ENCODE data around the gene VTI1A. TPM values are rescaled to one million over a fixed set of nuclear protein-coding genes. Genes with fewer than 3 reads are reported as not detected.

VTI1A gene
- total and polyA plus RNA-seq, 2 of the 8 experiments (the other 6 are each of a cell fraction or from before 2014, with no cell fraction given): 6.0 to 20.0 TPM

DNA sequence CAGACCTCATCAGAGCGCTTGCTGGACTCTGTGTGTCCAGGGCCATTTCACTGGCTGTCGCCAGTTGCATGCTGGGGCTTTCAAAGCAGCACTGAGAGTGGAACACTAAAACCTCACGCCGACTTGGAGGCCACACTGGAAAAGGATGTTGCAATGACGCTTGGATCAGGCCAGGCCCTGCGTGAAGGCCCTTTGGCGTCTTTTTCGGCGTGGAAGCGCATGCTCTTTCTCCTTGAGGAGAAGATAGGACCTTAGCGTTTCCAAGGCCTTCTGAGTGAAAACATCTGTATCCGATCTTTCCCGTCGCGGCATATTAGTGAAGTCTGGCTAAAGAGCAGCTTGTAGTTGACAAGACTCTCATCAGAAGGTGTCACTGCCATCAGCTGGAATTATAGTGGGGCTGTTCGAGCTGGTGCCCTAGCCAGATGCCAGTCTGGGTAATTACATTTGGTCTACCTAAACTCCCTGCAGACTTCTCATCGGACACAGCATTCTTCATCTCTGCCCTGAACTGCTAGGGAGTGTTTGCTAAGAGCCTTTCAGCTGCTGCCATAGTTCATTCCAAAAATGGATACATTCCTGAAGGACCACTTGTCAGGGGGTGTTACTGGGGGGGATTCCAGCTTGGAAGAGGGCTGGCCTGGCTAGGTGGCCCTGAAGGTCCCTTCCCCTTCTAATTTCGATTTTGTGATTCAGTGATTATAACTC lies 335.3 kb downstream of the VTI1A start:
- no peak overlapping the region for H2BK120ac ChIP-seq (replicated peaks; ENCODE audit: low read depth, low read length)
- no peak overlapping the region for H2AFZ ChIP-seq (ENCODE audit: low read length)
- no peak overlapping the region for H3K4me3 ChIP-seq (ENCODE audit: extremely low read depth in 1 of 4, insufficient read depth in 2 of 4, low read depth in 3 of 4, low read length in 4 of 4)
- H3K4me1 ChIP-seq (replicated peaks in 1 of 4; ENCODE audit: control insufficient read depth in 3 of 4, insufficient read depth in 4 of 4, low read length in 3 of 4): peaks cover 0 to 2% (median 0%) of the 10 kb centered on the region in 4 experiments; a peak in 1 of 7 replicates
- H3K56ac ChIP-seq (replicated peaks; ENCODE audit: insufficient read length, low read depth, low read length): no peak overlapping the region
- H3K4ac ChIP-seq (replicated peaks; ENCODE audit: insufficient read length, low read depth, low read length): no peak overlapping the region
- no peak overlapping the region for H3K23ac ChIP-seq (ENCODE audit: insufficient read length)
- no peak overlapping the region for H3K14ac ChIP-seq (ENCODE audit: insufficient read length)
- POLR2A ChIA-PET (ENCODE audit: partially characterized antibody): no interaction called here
- H2BK20ac ChIP-seq (ENCODE audit: low read length): no peak overlapping the region
- no peak for FAIRE-seq
- CTCF ChIA-PET (ENCODE audit: partially characterized antibody): interaction anchor here (0.9 to 2.1 kb wide), 4 partner anchors 8 to 224 kb away, joined by 3 to 7 read pairs (median 4); no protein-coding TSS in a partner anchor
- no peak overlapping the region for H4K8ac ChIP-seq (ENCODE audit: extremely low read depth, insufficient read depth, low read length)
- no peak overlapping the region for H2BK15ac ChIP-seq (ENCODE audit: low read length)
- WGBS, 2 experiments (ENCODE audit: extremely low coverage in 1 of 2, insufficient coverage in 1 of 2, insufficient read length in 1 of 2, insufficient replicate concordance in 2 of 2, low coverage in 1 of 2, low lambda C conversion rate in 2 of 2, missing lambda C conversion rate in 1 of 2): 91% methylated on average over 18 of the region's 18 CpGs; no CpG with 5 or more reads in 1 of the 2 experiments
- H3K79me2 ChIP-seq (ENCODE audit: control insufficient read depth in 1 of 2, insufficient read depth in 2 of 2, low read length in 2 of 2): no peaks in the 10 kb centered on the region
- H3K23me2 ChIP-seq (ENCODE audit: low read depth, low read length): no peaks in the 10 kb centered on the region
- H3K27ac ChIP-seq (ENCODE audit: low read depth, low read length): no peak overlapping the region
- H3K9ac ChIP-seq (replicated peaks in 1 of 4; ENCODE audit: extremely low read depth in 1 of 4, low read depth in 3 of 4, low read length in 3 of 4): no peak overlapping the region
- H3K9me3 ChIP-seq (ENCODE audit: insufficient read depth in 2 of 2, low read depth in 1 of 2, low read length in 1 of 2): no peaks in the 10 kb centered on the region
- no peak overlapping the region for H2AK5ac ChIP-seq (ENCODE audit: low read depth, low read length)
- H4K91ac ChIP-seq (replicated peaks; ENCODE audit: insufficient read length, low read length): no peak overlapping the region
- no peak overlapping the region for H3K4me2 ChIP-seq (ENCODE audit: insufficient read depth in 1 of 2, low read depth in 2 of 2, low read length in 2 of 2)
- no peaks in the 10 kb centered on the region for H4K20me1 ChIP-seq (replicated peaks in 1 of 2; ENCODE audit: control insufficient read depth in 1 of 2, insufficient read depth in 2 of 2, low read length in 2 of 2)
- H3K79me1 ChIP-seq (ENCODE audit: low read depth, low read length): no peaks in the 10 kb centered on the region
- H3K36me3 ChIP-seq (ENCODE audit: control insufficient read depth in 2 of 4, insufficient read depth in 4 of 4, low read length in 3 of 4): no peaks in the 10 kb centered on the region
- H3K27me3 ChIP-seq (replicated peaks in 1 of 4; ENCODE audit: control insufficient read depth in 3 of 4, extremely low read depth in 1 of 4, insufficient read depth in 3 of 4, low read length in 3 of 4): no peaks in the 10 kb centered on the region
- H3K18ac ChIP-seq (ENCODE audit: extremely low read depth, low read length): no peak overlapping the region
- no peak overlapping the region for H2BK12ac ChIP-seq (ENCODE audit: low read depth, low read length)
- DNase-seq (ENCODE audit: low read depth in 1 of 2, low spot score in 2 of 2): peak in 1 of 2 experiments; percentile 44
- H2BK5ac ChIP-seq (ENCODE audit: low read depth, low read length): no peak overlapping the region
- H4K5ac ChIP-seq (ENCODE audit: insufficient read length, low read depth, low read length): no peak overlapping the region
- TF ChIP-seq EP300 (IDR thresholded peaks at IDR 0.05; ENCODE audit: borderline replicate concordance in 1 of 2, low read depth in 2 of 2, low read length in 2 of 2) (no peak), TCF12 (IDR thresholded peaks at IDR 0.05; ENCODE audit: low read depth, low read length) (no peak), CHD2 (IDR thresholded peaks at IDR 0.05; ENCODE audit: low read length) (no peak), POU5F1 (IDR thresholded peaks at IDR 0.05; ENCODE audit: low read depth, low read length) (no peak), BACH1 (IDR thresholded peaks at IDR 0.05; ENCODE audit: low read length) (no peak), GABPA (IDR thresholded peaks at IDR 0.05; ENCODE audit: borderline replicate concordance, insufficient read depth, low read length) (no peak), MAFK (IDR thresholded peaks at IDR 0.05; ENCODE audit: low read depth, low read length) (no peak), KDM5A (IDR thresholded peaks at IDR 0.05; ENCODE audit: low read length) (no peak), SAP30 (IDR thresholded peaks at IDR 0.05; ENCODE audit: insufficient read depth, insufficient replicate concordance, low read length) (no peak), EZH2 (IDR thresholded peaks at IDR 0.05; ENCODE audit: low read depth, low read length, severe bottlenecking) (no peak)
- TF ChIP-seq, protein P1, sequence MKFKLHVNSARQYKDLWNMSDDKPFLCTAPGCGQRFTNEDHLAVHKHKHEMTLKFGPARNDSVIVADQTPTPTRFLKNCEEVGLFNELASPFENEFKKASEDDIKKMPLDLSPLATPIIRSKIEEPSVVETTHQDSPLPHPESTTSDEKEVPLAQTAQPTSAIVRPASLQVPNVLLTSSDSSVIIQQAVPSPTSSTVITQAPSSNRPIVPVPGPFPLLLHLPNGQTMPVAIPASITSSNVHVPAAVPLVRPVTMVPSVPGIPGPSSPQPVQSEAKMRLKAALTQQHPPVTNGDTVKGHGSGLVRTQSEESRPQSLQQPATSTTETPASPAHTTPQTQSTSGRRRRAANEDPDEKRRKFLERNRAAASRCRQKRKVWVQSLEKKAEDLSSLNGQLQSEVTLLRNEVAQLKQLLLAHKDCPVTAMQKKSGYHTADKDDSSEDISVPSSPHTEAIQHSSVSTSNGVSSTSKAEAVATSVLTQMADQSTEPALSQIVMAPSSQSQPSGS (IDR thresholded peaks at IDR 0.05; ENCODE audit: low read length): no peak
